HG03175 (cell line): ENCODE results near the gene VPS29.
"Not testable (repeated sequence)": the region's sequence is repeated elsewhere in the genome, so short reads cannot be mapped to it uniquely, and the experiment has no call there.

ENCODE experiments used
- ATAC-seq: cut with Tn5 transposase; IDR thresholded peaks from one replicate; pipeline ENCODE4 v1.9.1; 2021; ENCODE audit warnings: mild to moderate bottlenecking, moderate library complexity; ENCODE audit not compliant: unreplicated experiment

The VPS29 gene

GRCh38 chr12:110501752-110502738 is at the start of gene VPS29, which contains the start of gene RAD9B:
VPS29 (minus strand) TSS chr12:110502111; CDS start chr12:110502051, 60 bp downstream.
RAD9B (plus strand) TSS chr12:110502331; CDS start chr12:110502338, 7 bp downstream.
- ATAC-seq, result peak; percentile 91

GRCh38 chr12:110550981-110551380 is 49.1 kb upstream of the VPS29 start:
- no peak for ATAC-seq

GRCh38 chr12:110549716-110550115 is 47.8 kb upstream of the VPS29 start:
- ATAC-seq, result no peak

- ATAC-seq, result no peak
Measured at GRCh38 chr12:110548678-110549077, 46.8 kb upstream of the VPS29 start.

GRCh38 chr12:110547090-110547489 is 45.2 kb upstream of the VPS29 start:
- ATAC-seq, result no peak

- no peak for ATAC-seq
Measured at GRCh38 chr12:110546339-110546738, 44.4 kb upstream of the VPS29 start.

GRCh38 chr12:110545812-110546211 is 43.9 kb upstream of the VPS29 start:
- ATAC-seq, result no peak

GRCh38 chr12:110545259-110545658 is 43.3 kb upstream of the VPS29 start:
- ATAC-seq, result not testable (repeated sequence)

- ATAC-seq, result no peak
Measured at GRCh38 chr12:110543965-110544364, 42.1 kb upstream of the VPS29 start.

GRCh38 chr12:110543252-110543959 is 41.5 kb upstream of the VPS29 start:
- ATAC-seq, result no peak

- ATAC-seq, result no peak
Measured at GRCh38 chr12:110540048-110540447, 38.1 kb upstream of the VPS29 start.

- ATAC-seq, result no peak
Measured at GRCh38 chr12:110538869-110539622, 37.1 kb upstream of the VPS29 start.

GRCh38 chr12:110537605-110538409 is 35.9 kb upstream of the VPS29 start:
- ATAC-seq, result no peak

GRCh38 chr12:110536834-110537604 is 35.1 kb upstream of the VPS29 start:
- ATAC-seq, result no peak

GRCh38 chr12:110534811-110535210 is 32.9 kb upstream of the VPS29 start:
- ATAC-seq, result no peak

GRCh38 chr12:110533607-110534006 is 31.7 kb upstream of the VPS29 start:
- ATAC-seq, result no peak

- ATAC-seq, result peak; percentile 4
Measured at GRCh38 chr12:110532644-110533043, 30.7 kb upstream of the VPS29 start.

GRCh38 chr12:110531741-110532333 is 29.9 kb upstream of the VPS29 start:
- peak; percentile 90 for ATAC-seq

- ATAC-seq, result no peak
Measured at GRCh38 chr12:110530511-110530910, 28.6 kb upstream of the VPS29 start.
